Naive thymus-derived CD4-positive, alpha-beta T cell (primary cell): ENCODE results near the gene TNPO3. TPM values are rescaled to one million over a fixed set of nuclear protein-coding genes. Genes with fewer than 3 reads are reported as not detected.

Source experiments
- ATAC-seq: fragments of 150-1000 bp; cut with Tn5 transposase; 2 replicates; pipeline ENCODE4 v1.10.0; 2021; ENCODE audit warnings: mild to moderate bottlenecking, moderate library complexity
- CTCF ChIA-PET: fragments of 350-600 bp; sonication (Branson Sonifier 250); formaldehyde crosslinking; loops from one replicate; lab custom pipeline; 2021; ENCODE audit warnings: antibody characterized with exemption; lab: Charles Lee
- POLR2A ChIA-PET: fragments of 350-600 bp; sonication (Branson Sonifier 250); formaldehyde crosslinking; loops from one replicate; lab custom pipeline; 2021; ENCODE audit warnings: antibody characterized with exemption, inconsistent platforms; lab: Charles Lee
- DNase-seq, 9 donors: peaks; one replicate each; pipeline versions ENCODE4 v3.0.0 to v3.0.0-alpha.2; 2020 to 2022; ENCODE audit warnings: mixed read lengths in 1 of 9
- H3K27ac ChIP-seq: one replicate; pipeline ENCODE4 v1.7.0; 2013; ENCODE audit warnings: mild to moderate bottlenecking, low read depth, low read length, moderate library complexity
- H3K27me3 ChIP-seq, 2 donors: one replicate each; pipeline ENCODE4 v1.7.0; 2013; ENCODE audit warnings: low read length in 2 of 2, mild to moderate bottlenecking in 2 of 2, moderate library complexity in 2 of 2; ENCODE audit not compliant: control insufficient read depth in 2 of 2, insufficient read depth in 2 of 2
- H3K36me3 ChIP-seq, 3 experiments: 1 replicate in 2 of 3; 2 replicates in 1 of 3; pipeline ENCODE4 v1.7.0; 2013; ENCODE audit warnings: low read length in 3 of 3, mild to moderate bottlenecking in 3 of 3, moderate library complexity in 1 of 3; ENCODE audit not compliant: insufficient read depth in 3 of 3, control insufficient read depth in 2 of 3
- H3K4me1 ChIP-seq, 2 donors: one replicate each; pipeline ENCODE4 v1.7.0; 2013; ENCODE audit warnings: low read length in 2 of 2, mild to moderate bottlenecking in 2 of 2, moderate library complexity in 1 of 2; ENCODE audit not compliant: control insufficient read depth in 2 of 2, insufficient read depth in 2 of 2
- H3K4me3 ChIP-seq: 2 replicates; pipeline ENCODE4 v1.7.0; 2013; ENCODE audit warnings: mild to moderate bottlenecking, low read length
- H3K9me3 ChIP-seq, 3 experiments: 1 replicate in 2 of 3; 2 replicates in 1 of 3; pipeline ENCODE4 v1.7.0; 2013; ENCODE audit warnings: low read length in 3 of 3; ENCODE audit not compliant: control insufficient read depth in 2 of 3
- H3K27ac Mint-ChIP-seq, 9 donors: one replicate each; pipeline ENCODE4 v1.8.0; 2020 to 2022; ENCODE audit warnings: mixed read lengths in 9 of 9, mild to moderate bottlenecking in 8 of 9, moderate library complexity in 5 of 9, inconsistent platforms in 2 of 9
- H3K27me3 Mint-ChIP-seq, 5 donors: one replicate each; pipeline ENCODE4 v1.8.0; 2021 to 2022; ENCODE audit warnings: mixed read lengths in 5 of 5, mild to moderate bottlenecking in 1 of 5
- H3K36me3 Mint-ChIP-seq, 5 donors: one replicate each; pipeline ENCODE4 v1.8.0; 2020 to 2022; ENCODE audit warnings: mixed read lengths in 5 of 5, mild to moderate bottlenecking in 3 of 5, inconsistent platforms in 1 of 5
- H3K4me1 Mint-ChIP-seq, 7 donors: one replicate each; pipeline ENCODE4 v1.8.0; 2020 to 2022; ENCODE audit warnings: mixed read lengths in 7 of 7, mild to moderate bottlenecking in 3 of 7, inconsistent platforms in 1 of 7
- H3K4me3 Mint-ChIP-seq, 10 donors: one replicate each; pipeline ENCODE4 v1.8.0; 2020 to 2022; ENCODE audit warnings: mild to moderate bottlenecking in 10 of 10, mixed read lengths in 10 of 10, moderate library complexity in 6 of 10, inconsistent platforms in 2 of 10
- H3K9me3 Mint-ChIP-seq, 11 donors: one replicate each; pipeline ENCODE4 v1.8.0; 2020 to 2022; ENCODE audit warnings: mixed read lengths in 11 of 11, mild to moderate bottlenecking in 4 of 11, inconsistent platforms in 1 of 11, moderate library complexity in 1 of 11
- intact Hi-C, 2 donors: fragments of 100-400 bp; cut with micrococcal nuclease; formaldehyde crosslinking; loops; one replicate each; pipeline ENCODE4 v1.15.1; 2023
- polyA plus RNA-seq, 2 donors: library from polyadenylated mRNA; unstranded; fragments of 300-500 nt; fragmentation: Illumina TruSeq; gene quantifications; one replicate each; pipeline ENCODE4 v1.2.3, GENCODE V29; 2021
- total RNA-seq, 6 experiments: library from RNA in 5 of 6; stranded (reverse) in 5 of 6; gene quantifications; 1 replicate in 5 of 6; 2 replicates in 1 of 6; pipeline ENCODE4 v1.2.3 and lab custom pipeline; 2021 to 2026

TNPO3 gene
- total and polyA plus RNA-seq, 7 experiments from 2014 or later: 28.6 to 40.6 (median 37.7) TPM

GRCh38 chr7:128904381-128905197 is 150.3 kb downstream of the TNPO3 start:
- H3K27me3 Mint-ChIP-seq: peaks cover 25 to 45% (median 30%) of the 10 kb centered on the region in 5 donors
- H3K27ac Mint-ChIP-seq: peak overlapping the region in 1 of 9 donors; percentile 41
- no peak overlapping the region for H3K27ac ChIP-seq
- H3K36me3 Mint-ChIP-seq: no peaks in the 10 kb centered on the region
- H3K4me3 Mint-ChIP-seq: no peak overlapping the region
- no peak overlapping the region for H3K4me3 ChIP-seq
- no peaks in the 10 kb centered on the region for H3K36me3 ChIP-seq
- ATAC-seq (peak; percentile 86), DNase-seq (peak in 7 of 9 donors; percentile 33 to 68 (median 57))
- H3K9me3 Mint-ChIP-seq: peaks cover 0 to 5% (median 0%) of the 10 kb centered on the region in 11 donors
- H3K4me1 ChIP-seq: no peaks in the 10 kb centered on the region
- intact Hi-C loops: loop anchor here (1.0 to 5.0 kb wide), 3 partner anchors 42 to 187 kb away; no protein-coding TSS in a partner anchor
- POLR2A ChIA-PET: no interaction called here
- no peaks in the 10 kb centered on the region for H3K9me3 ChIP-seq
- peaks cover 0 to 8% (median 0%) of the 10 kb centered on the region in 7 donors for H3K4me1 Mint-ChIP-seq
- H3K27me3 ChIP-seq: no peaks in the 10 kb centered on the region
- CTCF ChIA-PET: interaction anchor here (1.2 kb wide), 1 partner anchor 187 kb away, joined by 7 read pairs; no protein-coding TSS in a partner anchor

Other genes starting within 250 kb of the TNPO3 start
- under 1 TPM in 2 of 5 experiments, not detected in 3; 0.05 to 0.19 TPM for gene FLNC, start 224.7 kb downstream of the TNPO3 start, total RNA-seq
- not detected for gene FLNC, start 224.7 kb downstream of the TNPO3 start, polyA plus RNA-seq
- 100 to 1,000 TPM in 2 of 5 experiments, 10 to 100 TPM in 3; 58.4 to 116 (median 79.1) TPM for gene ATP6V1F, start 192.3 kb downstream of the TNPO3 start, total RNA-seq
- gene ATP6V1F, start 192.3 kb downstream of the TNPO3 start, polyA plus RNA-seq: 100 to 1,000 TPM; 339 to 340 TPM
- 1 to 10 TPM in 1 of 5 experiments, under 1 TPM in 3, not detected in 1; 0.10 to 1.6 (median 0.24) TPM for gene KCP, start 144.4 kb downstream of the TNPO3 start, total RNA-seq
- gene KCP, start 144.4 kb downstream of the TNPO3 start, polyA plus RNA-seq: not detected
- 10 to 100 TPM in 1 of 5 experiments, 1 to 10 TPM in 4; 1.7 to 33.2 (median 4.6) TPM for gene IRF5, start 117.2 kb downstream of the TNPO3 start, total RNA-seq
- under 1 TPM; 0.38 to 0.95 TPM for gene IRF5, start 117.2 kb downstream of the TNPO3 start, polyA plus RNA-seq
- 10 to 100 TPM in 1 of 5 experiments, 1 to 10 TPM in 4; 1.8 to 14.8 (median 3.6) TPM for gene TSPAN33, start 89.6 kb upstream of the TNPO3 start, total RNA-seq
- 10 to 100 TPM in 1 of 2 donors, 1 to 10 TPM in 1; 3.3 to 13.0 TPM for gene TSPAN33, start 89.6 kb upstream of the TNPO3 start, polyA plus RNA-seq
- gene SMO, start 133.5 kb upstream of the TNPO3 start, total RNA-seq: under 1 TPM in 2 of 5 experiments, not detected in 3; 0.11 to 0.22 TPM
- not detected for gene SMO, start 133.5 kb upstream of the TNPO3 start, polyA plus RNA-seq
- gene AHCYL2, start 169.9 kb upstream of the TNPO3 start, total RNA-seq: 10 to 100 TPM; 14.4 to 22.2 (median 20.4) TPM
- gene AHCYL2, start 169.9 kb upstream of the TNPO3 start, polyA plus RNA-seq: 10 to 100 TPM in 1 of 2 donors, 1 to 10 TPM in 1; 8.6 to 13.1 TPM